K562 (cell line): ENCODE data around the gene OR4Q3. TPM values are rescaled to one million over a fixed set of nuclear protein-coding genes. Genes with fewer than 3 reads are reported as not detected.

Experiments
- ATAC-seq: fragments of 200-7000 bp; cut with Tn5 transposase; 3 replicates; pipeline ENCODE4 v1.9.1; 2020; ENCODE audit warnings: moderate library complexity
- BruUV-seq: library from RNA; stranded (reverse); fragments of 400-500 nt; replicated peaks from 2 replicates; lab custom pipeline; 2021; lab: Mats Ljungman, UMichigan
- CTCF ChIA-PET: fragments of 300-600 bp; formaldehyde crosslinking; extraction: SDS; loops from one replicate; lab custom pipeline; 2021; ENCODE audit warnings: low intra/inter-chr PET ratio; lab: Yijun Ruan, JAX
- POLR2A ChIA-PET: fragments of 300-600, 350-650 bp; sonication (Branson Sonifier 250); formaldehyde crosslinking; extraction: SDS; loops from one replicate; lab custom pipeline; 2021; ENCODE audit warnings: antibody characterized with exemption, inconsistent platforms; lab: Yijun Ruan, JAX
- DNase-seq, 4 experiments: peaks; one replicate each; pipeline versions ENCODE4 v3.0.0 to v3.0.0-alpha.2; 2011 to 2018; ENCODE audit warnings: low spot score in 3 of 4, mixed read lengths in 3 of 4; ENCODE audit errors: extremely low read depth in 1 of 4
- FAIRE-seq: peaks from 2 replicates; lab custom pipeline; 2011; peaks lifted over from hg19 to GRCh38; lab: Jason Lieb, UNC
- H2AFZ ChIP-seq: 2 replicates; pipeline ENCODE4 v1.6.0; 2011; ENCODE audit warnings: low read depth, low read length, control low read depth, inconsistent platforms
- H3K27ac ChIP-seq: fragments of 200-600 bp; 3 replicates; pipeline ENCODE4 v1.8.0; 2011; ENCODE audit warnings: low read depth, mild to moderate bottlenecking, control low read depth, inconsistent platforms, low read length, moderate library complexity, mixed read lengths; ENCODE audit errors: extremely low read depth
- H3K27me3 ChIP-seq, 2 experiments: fragments of 300-600 bp in 1 of 2; 2 replicates in 1 of 2; 3 replicates in 1 of 2; pipeline versions ENCODE4 v1.6.0 to v1.8.0; 2011; ENCODE audit warnings: inconsistent platforms in 2 of 2, low read length in 2 of 2, mild to moderate bottlenecking in 1 of 2, mixed read lengths in 1 of 2, moderate library complexity in 1 of 2; ENCODE audit not compliant: control insufficient read depth in 2 of 2, insufficient read depth in 2 of 2
- H3K36me3 ChIP-seq: fragments of 300-600 bp; 3 replicates; pipeline ENCODE4 v1.8.0; 2011; ENCODE audit warnings: mild to moderate bottlenecking, low read length, inconsistent platforms; ENCODE audit not compliant: control insufficient read depth, insufficient read depth
- H3K4me1 ChIP-seq, 2 experiments: fragments of 200-600 bp in 1 of 2; replicated peaks in 1 of 2; 2 replicates in 1 of 2; 3 replicates in 1 of 2; pipeline versions ENCODE4 v1.5.1 to v1.8.0; 2011; ENCODE audit warnings: inconsistent platforms in 2 of 2, low read length in 2 of 2, mild to moderate bottlenecking in 1 of 2, mixed read lengths in 1 of 2, moderate library complexity in 1 of 2; ENCODE audit not compliant: control insufficient read depth in 2 of 2, insufficient read depth in 2 of 2
- H3K4me2 ChIP-seq: 2 replicates; pipeline ENCODE4 v1.6.1; 2011; ENCODE audit warnings: low read length, control low read depth, inconsistent platforms, mixed read lengths; ENCODE audit not compliant: insufficient read depth
- H3K4me3 ChIP-seq: fragments of 200-600 bp; sonication (generic), shearing (Covaris generic); 2 replicates; pipeline ENCODE4 v1.5.1; 2016; ENCODE audit warnings: control low read depth, inconsistent platforms
- H3K79me2 ChIP-seq: fragments of 200-600 bp; 3 replicates; pipeline ENCODE4 v1.8.0; 2011; ENCODE audit warnings: low read length, inconsistent platforms; ENCODE audit not compliant: control insufficient read depth, insufficient read depth
- H3K9ac ChIP-seq, 2 experiments: 2 replicates each; pipeline versions ENCODE4 v1.6.0 to v1.6.1; 2011; ENCODE audit warnings: low read depth in 2 of 2, low read length in 2 of 2, control low read depth in 1 of 2, inconsistent platforms in 1 of 2, mild to moderate bottlenecking in 1 of 2, mixed read lengths in 1 of 2; ENCODE audit not compliant: insufficient read depth in 1 of 2
- H3K9me1 ChIP-seq: one replicate; pipeline ENCODE4 v1.6.0; 2011; ENCODE audit warnings: inconsistent platforms, mild to moderate bottlenecking, low read length, moderate library complexity; ENCODE audit not compliant: control insufficient read depth, insufficient read depth
- H3K9me3 ChIP-seq: replicated peaks from 2 replicates; pipeline ENCODE4 v1.5.1; 2011; ENCODE audit warnings: low read depth, low read length, inconsistent platforms; ENCODE audit not compliant: control insufficient read depth, insufficient read depth
- H4K20me1 ChIP-seq: replicated peaks from 2 replicates; pipeline ENCODE4 v1.6.1; 2011; ENCODE audit warnings: low read length, inconsistent platforms, mixed read lengths; ENCODE audit not compliant: control insufficient read depth, insufficient read depth
- CAMTA2 ChIP-seq: fragments of 250-450 bp; sonication (Bioruptor Pico); conservative IDR thresholded peaks from 2 replicates; pipeline ENCODE4 v1.5.1; 2022
- CBX2 ChIP-seq: fragments of 200-600 bp; sonication (generic); IDR thresholded peaks from one replicate; pipeline ENCODE4 v1.6.1; 2012; ENCODE audit warnings: mild to moderate bottlenecking, low read length, inconsistent platforms; ENCODE audit not compliant: insufficient read depth, poor library complexity, severe bottlenecking
- CCAR2 ChIP-seq: fragments of 200-400 bp; formaldehyde crosslinking; IDR thresholded peaks from 2 replicates; pipeline ENCODE4 v1.6.1; 2017; ENCODE audit warnings: mild to moderate bottlenecking, low read depth, low read length
- CCNT2 ChIP-seq: IDR thresholded peaks from 2 replicates; pipeline ENCODE4 v1.6.1; 2011; ENCODE audit warnings: borderline replicate concordance, low read depth, mild to moderate bottlenecking, moderate library complexity, mixed read lengths, low read length; ENCODE audit not compliant: insufficient read length; ENCODE audit errors: extremely low read depth
- FOXK1 ChIP-seq: sonication (generic); formaldehyde crosslinking; IDR thresholded peaks from 2 replicates; pipeline ENCODE4 v1.8.0; 2022; ENCODE audit warnings: missing genetic modification reagents, mild to moderate bottlenecking, borderline replicate concordance
- GTF2A2 ChIP-seq: IDR thresholded peaks from 2 replicates; pipeline ENCODE4 v1.6.1; 2016; ENCODE audit warnings: mild to moderate bottlenecking, missing genetic modification characterization, missing compliant biosample characterization
- MAZ ChIP-seq, 2 experiments: fragments of 450-650 bp in 1 of 2; sonication (generic) in 1 of 2; formaldehyde crosslinking; IDR thresholded peaks in 1 of 2; conservative IDR thresholded peaks in 1 of 2; 2 replicates each; pipeline versions ENCODE4 v1.4.0 to v1.5.0; 2020; ENCODE audit warnings: mild to moderate bottlenecking in 1 of 2, missing genetic modification reagents in 1 of 2
- NCOA4 ChIP-seq: fragments of 450-650 bp; IDR thresholded peaks from 2 replicates; pipeline ENCODE4 v1.6.1; 2018; ENCODE audit warnings: mild to moderate bottlenecking; ENCODE audit not compliant: partially characterized antibody
- NR3C1 ChIP-seq: sonication (generic); formaldehyde crosslinking; IDR thresholded peaks from 2 replicates; pipeline ENCODE4 v1.8.1; 2022; ENCODE audit warnings: missing genetic modification reagents
- RBBP5 ChIP-seq: fragments of 200-600 bp; sonication (generic); IDR thresholded peaks from 2 replicates; pipeline ENCODE4 v1.6.1; 2012; ENCODE audit warnings: borderline replicate concordance, mild to moderate bottlenecking, low read length, control low read depth, inconsistent platforms; ENCODE audit not compliant: insufficient read depth, poor library complexity, severe bottlenecking
- RBFOX2 ChIP-seq: fragments of 200-400 bp; formaldehyde crosslinking; IDR thresholded peaks from 2 replicates; pipeline ENCODE4 v1.6.1; 2017; ENCODE audit warnings: low read depth, mild to moderate bottlenecking, low read length, moderate library complexity
- SAFB2 ChIP-seq: fragments of 200-400 bp; formaldehyde crosslinking; IDR thresholded peaks from 2 replicates; pipeline ENCODE4 v1.6.1; 2018; ENCODE audit warnings: borderline replicate concordance, low read length, low read depth, moderate library complexity; ENCODE audit not compliant: severe bottlenecking
- TFAM ChIP-seq: fragments of 250-450 bp; sonication (Bioruptor Pico); conservative IDR thresholded peaks from 2 replicates; pipeline ENCODE4 v1.5.0; 2021; ENCODE audit warnings: mild to moderate bottlenecking, moderate library complexity
- ZFP30 ChIP-seq: fragments of 250-450 bp; sonication (Bioruptor Pico); IDR thresholded peaks from 2 replicates; pipeline ENCODE4 v1.8.0; 2022; ENCODE audit warnings: moderate library complexity, mild to moderate bottlenecking, inconsistent platforms, borderline replicate concordance
- ZNF41 ChIP-seq: fragments of 250-450 bp; sonication (Bioruptor Pico); conservative IDR thresholded peaks from 2 replicates; pipeline ENCODE4 v1.4.0; 2020; ENCODE audit warnings: mild to moderate bottlenecking
- WGBS: fragments of 100-300 bp; shearing (Covaris generic); methylation state at CpG from one replicate; pipeline ENCODE4 v1.1.6; 2016; ENCODE audit warnings: low coverage, mixed read lengths; ENCODE audit not compliant: insufficient coverage; ENCODE audit errors: missing lambda C conversion rate; 5-methylcytosine and 5-hydroxymethylcytosine counted together
- in situ Hi-C: fragments of 300-500 bp; cut with MboI; formaldehyde crosslinking; loops from 4 replicates; pipeline ENCODE4 v1.15.0; 2018; ENCODE audit warnings: inconsistent platforms, mixed read lengths
- intact Hi-C: fragments of 100-400 bp; cut with micrococcal nuclease; formaldehyde crosslinking; loops from 2 replicates; pipeline ENCODE4 v1.14.2; 2022
- polyA plus RNA-seq, 8 experiments: library from polyadenylated mRNA; depleted of rRNA in 4 of 8; stranded (reverse) in 5 of 8; unstranded in 3 of 8; fragments of >200 nt; fragmentation: Nextera tagmentation in 2 of 8; fragmentation: Illumina TruSeq in 1 of 8; extraction: Ambion mirVana in 2 of 8; extraction: Trizol in 1 of 8; gene quantifications; 2 replicates each; pipeline versions ENCODE4 v1.2.1 to v1.2.3, GENCODE V29; 2011 to 2014; ENCODE audit warnings: inconsistent platforms in 1 of 8, missing spikeins in 1 of 8
- total RNA-seq, 7 experiments: library from RNA; depleted of rRNA in 6 of 7; stranded (reverse); fragments of >200 nt in 6 of 7; fragmentation: Illumina TruSeq in 2 of 7; extraction: Trizol in 2 of 7; gene quantifications; 2 replicates each; pipeline versions ENCODE4 v1.2.1 to v1.2.3, GENCODE V29; 2011 to 2021; ENCODE audit warnings: low replicate concordance in 1 of 7
- TF ChIP-seq, protein P1 (sequence below): fragments of 250-450 bp; sonication (Bioruptor Pico); IDR thresholded peaks from 2 replicates; pipeline ENCODE4 v1.5.0; 2022; ENCODE audit warnings: mild to moderate bottlenecking
- TF ChIP-seq, protein P2 (sequence below): sonication (generic); IDR thresholded peaks from 2 replicates; pipeline ENCODE4 v1.6.1; 2016
- TF ChIP-seq, protein P3 (sequence below): fragments of 450-650 bp; IDR thresholded peaks from 2 replicates; pipeline ENCODE4 v1.6.1; 2016; ENCODE audit warnings: antibody characterized with exemption

Gene OR4Q3
- total and polyA plus RNA-seq, 9 of the 15 experiments (the other 6 are each of a cell fraction or from before 2014, with no cell fraction given), result not detected

DNA sequence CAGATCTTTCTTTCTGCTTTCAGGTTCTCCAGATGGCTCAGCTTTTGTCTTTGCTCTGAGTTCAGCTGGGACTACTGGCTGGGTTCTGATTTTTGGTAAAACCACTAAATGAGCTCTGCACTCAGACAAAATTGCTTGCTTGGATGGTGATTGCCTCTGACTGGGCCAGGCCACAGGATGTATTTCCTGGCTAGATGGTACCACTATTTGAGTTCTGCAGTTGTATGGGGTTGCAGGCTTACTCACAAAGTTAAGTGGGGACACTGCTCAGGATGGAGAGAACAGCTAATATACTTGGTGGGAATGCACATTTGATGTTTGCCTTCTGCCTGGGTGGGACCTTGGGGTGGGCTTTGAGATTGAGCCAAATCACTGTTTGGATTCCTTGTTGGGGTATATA is 14.0 kb upstream of the OR4Q3 start (continued):
- TF ChIP-seq, protein P1, sequence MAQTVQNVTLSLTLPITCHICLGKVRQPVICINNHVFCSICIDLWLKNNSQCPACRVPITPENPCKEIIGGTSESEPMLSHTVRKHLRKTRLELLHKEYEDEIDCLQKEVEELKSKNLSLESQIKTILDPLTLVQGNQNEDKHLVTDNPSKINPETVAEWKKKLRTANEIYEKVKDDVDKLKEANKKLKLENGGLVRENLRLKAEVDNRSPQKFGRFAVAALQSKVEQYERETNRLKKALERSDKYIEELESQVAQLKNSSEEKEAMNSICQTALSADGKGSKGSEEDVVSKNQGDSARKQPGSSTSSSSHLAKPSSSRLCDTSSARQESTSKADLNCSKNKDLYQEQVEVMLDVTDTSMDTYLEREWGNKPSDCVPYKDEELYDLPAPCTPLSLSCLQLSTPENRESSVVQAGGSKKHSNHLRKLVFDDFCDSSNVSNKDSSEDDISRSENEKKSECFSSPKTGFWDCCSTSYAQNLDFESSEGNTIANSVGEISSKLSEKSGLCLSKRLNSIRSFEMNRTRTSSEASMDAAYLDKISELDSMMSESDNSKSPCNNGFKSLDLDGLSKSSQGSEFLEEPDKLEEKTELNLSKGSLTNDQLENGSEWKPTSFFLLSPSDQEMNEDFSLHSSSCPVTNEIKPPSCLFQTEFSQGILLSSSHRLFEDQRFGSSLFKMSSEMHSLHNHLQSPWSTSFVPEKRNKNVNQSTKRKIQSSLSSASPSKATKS (CRISPR knock-in tag), result no peak
- TF ChIP-seq, protein P2, sequence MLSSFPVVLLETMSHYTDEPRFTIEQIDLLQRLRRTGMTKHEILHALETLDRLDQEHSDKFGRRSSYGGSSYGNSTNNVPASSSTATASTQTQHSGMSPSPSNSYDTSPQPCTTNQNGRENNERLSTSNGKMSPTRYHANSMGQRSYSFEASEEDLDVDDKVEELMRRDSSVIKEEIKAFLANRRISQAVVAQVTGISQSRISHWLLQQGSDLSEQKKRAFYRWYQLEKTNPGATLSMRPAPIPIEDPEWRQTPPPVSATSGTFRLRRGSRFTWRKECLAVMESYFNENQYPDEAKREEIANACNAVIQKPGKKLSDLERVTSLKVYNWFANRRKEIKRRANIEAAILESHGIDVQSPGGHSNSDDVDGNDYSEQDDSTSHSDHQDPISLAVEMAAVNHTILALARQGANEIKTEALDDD, result no peak

DNA sequence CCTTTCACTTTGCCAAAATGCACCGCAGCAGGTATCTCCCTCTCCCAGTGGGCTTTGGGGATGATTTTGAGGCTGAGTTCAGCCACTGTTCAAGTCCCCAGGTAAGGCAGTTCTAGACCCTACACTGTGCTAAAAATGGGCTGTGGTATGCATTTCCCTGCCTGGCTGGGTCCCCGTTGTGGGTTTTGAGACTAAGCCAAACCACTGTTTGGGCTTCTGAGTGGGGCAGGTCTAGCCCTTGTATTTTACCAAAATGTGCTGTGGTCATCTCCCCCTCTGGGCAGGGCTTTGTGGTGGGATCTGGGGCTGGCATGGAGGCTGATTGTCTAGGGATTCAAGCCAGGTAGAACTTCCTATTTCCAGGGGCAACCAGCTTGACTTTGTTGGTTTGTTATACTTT is 13.6 kb upstream of the OR4Q3 start:
- POLR2A ChIA-PET, result no interaction called here
- TF ChIP-seq, protein P3, sequence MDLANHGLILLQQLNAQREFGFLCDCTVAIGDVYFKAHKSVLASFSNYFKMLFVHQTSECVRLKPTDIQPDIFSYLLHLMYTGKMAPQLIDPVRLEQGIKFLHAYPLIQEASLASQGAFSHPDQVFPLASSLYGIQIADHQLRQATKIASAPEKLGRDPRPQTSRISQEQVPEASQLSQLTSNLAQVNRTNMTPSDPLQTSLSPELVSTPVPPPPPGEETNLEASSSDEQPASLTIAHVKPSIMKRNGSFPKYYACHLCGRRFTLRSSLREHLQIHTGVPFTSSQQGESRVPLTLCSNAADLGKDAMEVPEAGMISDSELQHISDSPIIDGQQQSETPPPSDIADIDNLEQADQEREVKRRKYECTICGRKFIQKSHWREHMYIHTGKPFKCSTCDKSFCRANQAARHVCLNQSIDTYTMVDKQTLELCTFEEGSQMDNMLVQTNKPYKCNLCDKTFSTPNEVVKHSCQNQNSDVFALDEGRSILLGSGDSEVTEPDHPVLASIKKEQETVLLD, result no peak
- TF ChIP-seq CBX2 (no peak), SAFB2 (no peak), RBFOX2 (no peak), CCAR2 (no peak), GTF2A2 (no peak), TFAM (no peak), RBBP5 (no peak), CAMTA2 (no peak), ZFP30 (CRISPR knock-in tag) (no peak), MAZ (CRISPR knock-in tag; conservative IDR thresholded peaks at IDR 0.05 in 1 of 2, IDR thresholded peaks at IDR 0.05 in 1 of 2) (no peak), NR3C1 (CRISPR knock-in tag) (no peak), FOXK1 (no peak), NCOA4 (no peak), CCNT2 (no peak), ZNF41 (CRISPR knock-in tag) (no peak)

More for the DNA sequence above, 13.6 kb upstream of the OR4Q3 start:
- H2AFZ ChIP-seq, result no peak overlapping the region
- H3K79me2 ChIP-seq, result no peaks in the 10 kb centered on the region
- in situ Hi-C loops (no loop called here), intact Hi-C loops (no loop called here)
- H3K4me1 ChIP-seq, result no peaks in the 10 kb centered on the region
- H3K9me1 ChIP-seq, result no peaks in the 10 kb centered on the region
- DNase-seq (no peak), FAIRE-seq (no peak), ATAC-seq (no peak)
- H4K20me1 ChIP-seq, result no peaks in the 10 kb centered on the region
- H3K9me3 ChIP-seq, result no peaks in the 10 kb centered on the region
- no TSS peak for BruUV-seq
- CTCF ChIA-PET, result no interaction called here
- H3K9ac ChIP-seq, result no peak overlapping the region
- WGBS, result 8% methylated on average over 2 of the region's 2 CpGs
- no peak overlapping the region for H3K27ac ChIP-seq
- no peaks in the 10 kb centered on the region for H3K36me3 ChIP-seq
- no peak overlapping the region for H3K4me2 ChIP-seq
- H3K27me3 ChIP-seq, result no peaks in the 10 kb centered on the region
- no peak overlapping the region for H3K4me3 ChIP-seq
